ENCODE measurements around the gene CD300LB.

DNA sequence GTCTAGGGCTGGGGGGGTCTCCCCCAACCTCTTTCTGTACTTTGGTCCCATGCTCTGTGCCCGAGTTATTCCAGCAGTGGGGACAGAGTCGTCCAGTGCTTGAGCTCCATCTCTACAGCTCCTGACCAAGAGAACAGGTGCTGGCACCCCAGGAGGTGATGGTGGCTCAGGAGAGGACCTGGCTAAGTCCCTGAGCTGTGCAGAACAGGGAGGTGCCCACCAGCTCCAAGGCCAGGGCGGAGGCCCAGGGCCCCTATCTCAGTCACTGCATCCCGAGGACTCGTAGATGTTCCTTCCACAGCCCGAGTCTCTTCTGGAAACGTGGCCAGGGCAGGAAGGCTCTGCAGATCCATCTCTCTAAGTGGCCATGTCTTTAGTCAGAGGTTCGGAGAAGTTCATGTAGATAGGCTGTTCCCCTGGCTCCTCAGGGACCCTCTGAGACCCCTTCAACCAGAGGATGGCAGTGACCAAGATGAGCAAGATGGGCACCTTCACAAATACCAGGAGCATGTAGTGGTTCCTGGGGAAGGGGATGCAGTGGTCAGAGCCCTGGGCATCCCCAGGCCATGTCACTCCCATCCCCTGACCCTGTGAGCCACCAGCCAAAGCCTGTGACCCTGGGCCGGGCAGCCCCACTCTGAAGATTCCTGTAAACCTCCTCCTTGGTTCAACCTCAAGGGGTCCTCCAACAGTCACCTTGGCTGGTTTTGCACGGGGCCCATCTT is 8.7 kb downstream of the CD300LB start:
- TF ChIP-seq, protein P1, sequence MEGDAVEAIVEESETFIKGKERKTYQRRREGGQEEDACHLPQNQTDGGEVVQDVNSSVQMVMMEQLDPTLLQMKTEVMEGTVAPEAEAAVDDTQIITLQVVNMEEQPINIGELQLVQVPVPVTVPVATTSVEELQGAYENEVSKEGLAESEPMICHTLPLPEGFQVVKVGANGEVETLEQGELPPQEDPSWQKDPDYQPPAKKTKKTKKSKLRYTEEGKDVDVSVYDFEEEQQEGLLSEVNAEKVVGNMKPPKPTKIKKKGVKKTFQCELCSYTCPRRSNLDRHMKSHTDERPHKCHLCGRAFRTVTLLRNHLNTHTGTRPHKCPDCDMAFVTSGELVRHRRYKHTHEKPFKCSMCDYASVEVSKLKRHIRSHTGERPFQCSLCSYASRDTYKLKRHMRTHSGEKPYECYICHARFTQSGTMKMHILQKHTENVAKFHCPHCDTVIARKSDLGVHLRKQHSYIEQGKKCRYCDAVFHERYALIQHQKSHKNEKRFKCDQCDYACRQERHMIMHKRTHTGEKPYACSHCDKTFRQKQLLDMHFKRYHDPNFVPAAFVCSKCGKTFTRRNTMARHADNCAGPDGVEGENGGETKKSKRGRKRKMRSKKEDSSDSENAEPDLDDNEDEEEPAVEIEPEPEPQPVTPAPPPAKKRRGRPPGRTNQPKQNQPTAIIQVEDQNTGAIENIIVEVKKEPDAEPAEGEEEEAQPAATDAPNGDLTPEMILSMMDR (IDR thresholded peaks at IDR 0.05) = no peak
- no peak for TF ChIP-seq POLR2A (IDR thresholded peaks at IDR 0.05)
